Liver (tissue), 3 donors: Measurements from ENCODE around the gene COBL.

ENCODE experiments used
- EGR1 ChIP-seq, 2 donors: IDR thresholded peaks; 2 replicates each; pipeline ENCODE4 v1.6.1; 2016 to 2018; ENCODE audit warnings: antibody characterized with exemption in 2 of 2, low read depth in 2 of 2
- FOXA1 ChIP-seq: IDR thresholded peaks from 2 replicates; pipeline ENCODE4 v1.6.1; 2016; ENCODE audit warnings: antibody characterized with exemption
- HNF4G ChIP-seq: IDR thresholded peaks from 2 replicates; pipeline ENCODE4 v1.6.1; 2016; ENCODE audit warnings: antibody characterized with exemption
- JUND ChIP-seq, 2 donors: IDR thresholded peaks; 2 replicates each; pipeline ENCODE4 v1.6.1; 2016; ENCODE audit warnings: antibody characterized with exemption in 2 of 2
- RAD21 ChIP-seq, 2 donors: IDR thresholded peaks; 2 replicates each; pipeline ENCODE4 v1.6.1; 2016; ENCODE audit warnings: antibody characterized with exemption in 2 of 2, mild to moderate bottlenecking in 2 of 2
- RXRA ChIP-seq, 2 donors: IDR thresholded peaks; 2 replicates each; pipeline ENCODE4 v1.6.1; 2017 to 2018; ENCODE audit warnings: antibody characterized with exemption in 2 of 2, mild to moderate bottlenecking in 1 of 2
- SP1 ChIP-seq: IDR thresholded peaks from 2 replicates; pipeline ENCODE4 v1.6.1; 2018; ENCODE audit warnings: antibody characterized with exemption, mild to moderate bottlenecking
- TAF1 ChIP-seq: conservative IDR thresholded peaks from 2 replicates; pipeline ENCODE4 v1.6.1; 2016; ENCODE audit warnings: antibody characterized with exemption, mild to moderate bottlenecking
- YY1 ChIP-seq: IDR thresholded peaks from 2 replicates; pipeline ENCODE4 v1.6.1; 2016; ENCODE audit warnings: antibody characterized with exemption, mild to moderate bottlenecking
- TF ChIP-seq, protein P1 (sequence below): fragments of 150-350 bp; IDR thresholded peaks from 2 replicates; pipeline ENCODE4 v1.5.1; 2017; ENCODE audit warnings: improper control_type of control experiment, low read depth, low read length; ENCODE audit not compliant: missing input control
- TF ChIP-seq, protein P2 (sequence below): IDR thresholded peaks from 2 replicates; pipeline ENCODE4 v1.6.1; 2016; ENCODE audit warnings: antibody characterized with exemption
- TF ChIP-seq, protein P3 (sequence below): IDR thresholded peaks from 2 replicates; pipeline ENCODE4 v1.6.1; 2016; ENCODE audit warnings: antibody characterized with exemption
- TF ChIP-seq, protein P4 (sequence below): IDR thresholded peaks from 2 replicates; pipeline ENCODE4 v1.6.1; 2016; ENCODE audit warnings: antibody characterized with exemption, mild to moderate bottlenecking
- TF ChIP-seq, protein P5 (sequence below): IDR thresholded peaks from 2 replicates; pipeline ENCODE4 v1.6.1; 2016; ENCODE audit warnings: antibody characterized with exemption
- donor health status: healthy.
- donor health status: healthy.

DNA sequence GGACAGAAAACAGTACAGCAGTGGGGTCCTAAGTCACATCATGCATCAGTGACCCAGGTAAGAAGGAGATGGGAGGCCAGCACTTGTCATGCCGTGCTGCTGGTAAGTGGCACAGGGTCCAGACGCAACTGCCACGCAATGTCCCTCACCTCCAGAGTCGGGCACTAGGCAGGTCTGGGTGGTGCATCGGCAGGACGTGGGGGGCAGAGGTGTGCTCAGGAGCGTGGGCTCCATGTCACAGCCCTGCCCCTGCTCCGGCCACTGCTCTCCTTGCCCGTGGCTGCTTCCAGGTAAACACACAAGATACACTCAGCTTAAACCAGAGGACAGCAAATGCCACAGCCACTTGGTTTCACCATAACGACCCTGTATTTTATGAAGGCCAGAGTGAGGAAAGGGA, 47.3 kb downstream of the COBL start:
- TF ChIP-seq, protein P1, sequence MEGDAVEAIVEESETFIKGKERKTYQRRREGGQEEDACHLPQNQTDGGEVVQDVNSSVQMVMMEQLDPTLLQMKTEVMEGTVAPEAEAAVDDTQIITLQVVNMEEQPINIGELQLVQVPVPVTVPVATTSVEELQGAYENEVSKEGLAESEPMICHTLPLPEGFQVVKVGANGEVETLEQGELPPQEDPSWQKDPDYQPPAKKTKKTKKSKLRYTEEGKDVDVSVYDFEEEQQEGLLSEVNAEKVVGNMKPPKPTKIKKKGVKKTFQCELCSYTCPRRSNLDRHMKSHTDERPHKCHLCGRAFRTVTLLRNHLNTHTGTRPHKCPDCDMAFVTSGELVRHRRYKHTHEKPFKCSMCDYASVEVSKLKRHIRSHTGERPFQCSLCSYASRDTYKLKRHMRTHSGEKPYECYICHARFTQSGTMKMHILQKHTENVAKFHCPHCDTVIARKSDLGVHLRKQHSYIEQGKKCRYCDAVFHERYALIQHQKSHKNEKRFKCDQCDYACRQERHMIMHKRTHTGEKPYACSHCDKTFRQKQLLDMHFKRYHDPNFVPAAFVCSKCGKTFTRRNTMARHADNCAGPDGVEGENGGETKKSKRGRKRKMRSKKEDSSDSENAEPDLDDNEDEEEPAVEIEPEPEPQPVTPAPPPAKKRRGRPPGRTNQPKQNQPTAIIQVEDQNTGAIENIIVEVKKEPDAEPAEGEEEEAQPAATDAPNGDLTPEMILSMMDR = no peak
- TF ChIP-seq SP1 = no peak
- no peak for TF ChIP-seq JUND (IDR thresholded peaks at IDR 0.05)
- TF ChIP-seq, protein P2, sequence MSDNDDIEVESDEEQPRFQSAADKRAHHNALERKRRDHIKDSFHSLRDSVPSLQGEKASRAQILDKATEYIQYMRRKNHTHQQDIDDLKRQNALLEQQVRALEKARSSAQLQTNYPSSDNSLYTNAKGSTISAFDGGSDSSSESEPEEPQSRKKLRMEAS = no peak
- TF ChIP-seq RAD21 (IDR thresholded peaks at IDR 0.05) = no peak
- TF ChIP-seq RXRA (IDR thresholded peaks at IDR 0.05) = no peak
- TF ChIP-seq, protein P3, sequence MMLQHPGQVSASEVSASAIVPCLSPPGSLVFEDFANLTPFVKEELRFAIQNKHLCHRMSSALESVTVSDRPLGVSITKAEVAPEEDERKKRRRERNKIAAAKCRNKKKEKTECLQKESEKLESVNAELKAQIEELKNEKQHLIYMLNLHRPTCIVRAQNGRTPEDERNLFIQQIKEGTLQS = no peak
- TF ChIP-seq, protein P4, sequence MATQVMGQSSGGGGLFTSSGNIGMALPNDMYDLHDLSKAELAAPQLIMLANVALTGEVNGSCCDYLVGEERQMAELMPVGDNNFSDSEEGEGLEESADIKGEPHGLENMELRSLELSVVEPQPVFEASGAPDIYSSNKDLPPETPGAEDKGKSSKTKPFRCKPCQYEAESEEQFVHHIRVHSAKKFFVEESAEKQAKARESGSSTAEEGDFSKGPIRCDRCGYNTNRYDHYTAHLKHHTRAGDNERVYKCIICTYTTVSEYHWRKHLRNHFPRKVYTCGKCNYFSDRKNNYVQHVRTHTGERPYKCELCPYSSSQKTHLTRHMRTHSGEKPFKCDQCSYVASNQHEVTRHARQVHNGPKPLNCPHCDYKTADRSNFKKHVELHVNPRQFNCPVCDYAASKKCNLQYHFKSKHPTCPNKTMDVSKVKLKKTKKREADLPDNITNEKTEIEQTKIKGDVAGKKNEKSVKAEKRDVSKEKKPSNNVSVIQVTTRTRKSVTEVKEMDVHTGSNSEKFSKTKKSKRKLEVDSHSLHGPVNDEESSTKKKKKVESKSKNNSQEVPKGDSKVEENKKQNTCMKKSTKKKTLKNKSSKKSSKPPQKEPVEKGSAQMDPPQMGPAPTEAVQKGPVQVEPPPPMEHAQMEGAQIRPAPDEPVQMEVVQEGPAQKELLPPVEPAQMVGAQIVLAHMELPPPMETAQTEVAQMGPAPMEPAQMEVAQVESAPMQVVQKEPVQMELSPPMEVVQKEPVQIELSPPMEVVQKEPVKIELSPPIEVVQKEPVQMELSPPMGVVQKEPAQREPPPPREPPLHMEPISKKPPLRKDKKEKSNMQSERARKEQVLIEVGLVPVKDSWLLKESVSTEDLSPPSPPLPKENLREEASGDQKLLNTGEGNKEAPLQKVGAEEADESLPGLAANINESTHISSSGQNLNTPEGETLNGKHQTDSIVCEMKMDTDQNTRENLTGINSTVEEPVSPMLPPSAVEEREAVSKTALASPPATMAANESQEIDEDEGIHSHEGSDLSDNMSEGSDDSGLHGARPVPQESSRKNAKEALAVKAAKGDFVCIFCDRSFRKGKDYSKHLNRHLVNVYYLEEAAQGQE = no peak
- no peak for TF ChIP-seq TAF1
- no peak for TF ChIP-seq EGR1 (IDR thresholded peaks at IDR 0.05; ENCODE audit: low read depth in 2 of 2)
- no peak for TF ChIP-seq YY1
- TF ChIP-seq, protein P5, sequence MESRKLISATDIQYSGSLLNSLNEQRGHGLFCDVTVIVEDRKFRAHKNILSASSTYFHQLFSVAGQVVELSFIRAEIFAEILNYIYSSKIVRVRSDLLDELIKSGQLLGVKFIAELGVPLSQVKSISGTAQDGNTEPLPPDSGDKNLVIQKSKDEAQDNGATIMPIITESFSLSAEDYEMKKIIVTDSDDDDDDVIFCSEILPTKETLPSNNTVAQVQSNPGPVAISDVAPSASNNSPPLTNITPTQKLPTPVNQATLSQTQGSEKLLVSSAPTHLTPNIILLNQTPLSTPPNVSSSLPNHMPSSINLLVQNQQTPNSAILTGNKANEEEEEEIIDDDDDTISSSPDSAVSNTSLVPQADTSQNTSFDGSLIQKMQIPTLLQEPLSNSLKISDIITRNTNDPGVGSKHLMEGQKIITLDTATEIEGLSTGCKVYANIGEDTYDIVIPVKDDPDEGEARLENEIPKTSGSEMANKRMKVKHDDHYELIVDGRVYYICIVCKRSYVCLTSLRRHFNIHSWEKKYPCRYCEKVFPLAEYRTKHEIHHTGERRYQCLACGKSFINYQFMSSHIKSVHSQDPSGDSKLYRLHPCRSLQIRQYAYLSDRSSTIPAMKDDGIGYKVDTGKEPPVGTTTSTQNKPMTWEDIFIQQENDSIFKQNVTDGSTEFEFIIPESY = no peak
- no peak for TF ChIP-seq HNF4G
- TF ChIP-seq FOXA1 = no peak
